Smooth muscle cell (in vitro differentiated cells): ENCODE measurements around the gene CHAC1. TPM values are rescaled to one million over a fixed set of nuclear protein-coding genes. Genes with fewer than 3 reads are reported as not detected.

Experiments
- DNase-seq: peaks from one replicate; lab custom pipeline; 2025; ENCODE audit not compliant: unreplicated experiment; lab: John Stamatoyannopoulos, UW
- H2AFZ ChIP-seq: fragments of 200-600 bp; sonication (generic); 2 replicates; pipeline ENCODE4 v1.6.0; 2016; ENCODE audit warnings: antibody characterized with exemption, low read depth, mild to moderate bottlenecking
- H3F3A ChIP-seq: fragments of 200-600 bp; sonication (generic); 2 replicates; pipeline ENCODE4 v1.6.0; 2017; ENCODE audit warnings: antibody characterized with exemption, low read depth
- H3K27ac ChIP-seq: fragments of 200-600 bp; sonication (generic); 2 replicates; pipeline ENCODE4 v1.5.1; 2016; ENCODE audit warnings: low read depth, mild to moderate bottlenecking
- H3K27me3 ChIP-seq: fragments of 200-600 bp; sonication (generic); 2 replicates; pipeline ENCODE4 v1.6.1; 2016; ENCODE audit warnings: low read depth, mild to moderate bottlenecking
- H3K36me3 ChIP-seq: fragments of 200-600 bp; sonication (generic); 2 replicates; pipeline ENCODE4 v1.5.1; 2016; ENCODE audit warnings: low read depth
- H3K4me1 ChIP-seq: fragments of 200-600 bp; sonication (generic); 2 replicates; pipeline ENCODE4 v1.5.1; 2016; ENCODE audit warnings: low read depth
- H3K4me2 ChIP-seq: fragments of 200-600 bp; sonication (generic); 2 replicates; pipeline ENCODE4 v1.6.0; 2016; ENCODE audit warnings: mild to moderate bottlenecking
- H3K4me3 ChIP-seq: fragments of 200-600 bp; sonication (generic); 2 replicates; pipeline ENCODE4 v1.5.1; 2016; ENCODE audit warnings: mild to moderate bottlenecking
- H3K79me2 ChIP-seq: fragments of 200-600 bp; sonication (generic); 2 replicates; pipeline ENCODE4 v1.6.0; 2016; ENCODE audit warnings: low read depth, mild to moderate bottlenecking
- H3K9ac ChIP-seq: fragments of 200-600 bp; sonication (generic); 2 replicates; pipeline ENCODE4 v1.6.0; 2016; ENCODE audit warnings: low read depth
- H3K9me3 ChIP-seq: fragments of 200-600 bp; sonication (generic); replicated peaks from 2 replicates; pipeline ENCODE4 v1.5.1; 2016; ENCODE audit warnings: low read depth
- H4K20me1 ChIP-seq: fragments of 200-600 bp; sonication (generic); 2 replicates; pipeline ENCODE4 v1.6.0; 2016; ENCODE audit warnings: low read depth
- WGBS: methylation state at CpG from one replicate; pipeline ENCODE4 v1.1.7; 2016; ENCODE audit warnings: low lambda C conversion rate; 5-methylcytosine and 5-hydroxymethylcytosine counted together
- polyA plus RNA-seq: library from polyadenylated mRNA; unstranded; fragments of >200 nt; fragmentation: Nextera tagmentation; extraction: Ambion mirVana; gene quantifications from 2 replicates; pipeline ENCODE4 v1.2.1, GENCODE V29; 2016
- total RNA-seq: library from RNA; depleted of rRNA; stranded (reverse); fragments of >200 nt; gene quantifications from 2 replicates; pipeline ENCODE4 v1.2.3, GENCODE V29; 2014
- TF ChIP-seq, protein P1 (sequence below): fragments of 200-600 bp; sonication (generic); IDR thresholded peaks from 2 replicates; pipeline ENCODE4 v1.5.1; 2017; ENCODE audit warnings: borderline replicate concordance, mild to moderate bottlenecking, antibody characterized with exemption; ENCODE audit not compliant: insufficient read depth, poor library complexity, severe bottlenecking

CHAC1 gene, protein sequence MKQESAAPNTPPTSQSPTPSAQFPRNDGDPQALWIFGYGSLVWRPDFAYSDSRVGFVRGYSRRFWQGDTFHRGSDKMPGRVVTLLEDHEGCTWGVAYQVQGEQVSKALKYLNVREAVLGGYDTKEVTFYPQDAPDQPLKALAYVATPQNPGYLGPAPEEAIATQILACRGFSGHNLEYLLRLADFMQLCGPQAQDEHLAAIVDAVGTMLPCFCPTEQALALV
- total RNA-seq (25.2 and 29.6 TPM in 2 replicates), polyA plus RNA-seq (31.5 and 33.6 TPM in 2 replicates)

DNA sequence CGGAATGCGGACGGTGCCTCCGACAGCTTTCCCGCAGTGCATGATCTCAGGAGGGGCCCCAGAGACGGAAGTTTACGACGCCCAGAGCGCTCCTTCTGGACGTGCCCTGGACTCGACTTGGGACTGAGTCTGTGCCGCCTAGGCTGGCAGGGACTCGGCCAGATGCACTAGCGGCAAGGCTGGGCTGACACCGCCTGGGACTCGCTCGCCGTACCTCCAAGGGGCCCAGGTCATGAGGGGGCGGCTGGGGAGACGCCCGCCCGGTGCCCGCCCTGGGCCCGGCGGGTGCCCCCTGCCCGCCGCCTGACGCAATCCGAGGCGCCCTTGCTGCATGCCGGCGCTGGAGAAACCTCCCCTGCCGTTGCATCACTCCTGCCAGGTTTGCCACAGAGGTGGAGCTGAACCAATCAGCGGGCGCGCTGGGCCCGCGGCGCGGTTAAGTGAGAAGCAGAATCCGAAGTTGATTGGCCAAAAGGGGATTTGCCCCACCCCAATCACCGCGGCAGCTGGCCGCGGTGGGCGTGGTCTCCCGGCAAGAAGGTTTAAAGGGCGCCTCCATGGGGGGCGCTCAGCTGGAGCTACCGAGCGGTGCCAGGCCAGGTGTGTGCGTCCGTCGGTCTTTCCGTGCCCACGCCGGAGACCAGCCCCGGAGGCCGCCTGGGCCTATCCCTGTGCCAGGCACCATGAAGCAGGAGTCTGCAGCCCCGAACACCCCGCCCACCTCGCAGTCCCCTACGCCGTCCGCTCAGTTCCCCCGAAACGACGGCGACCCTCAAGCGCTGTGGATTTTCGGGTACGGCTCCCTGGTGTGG is at the start of gene CHAC1:
CHAC1 (plus strand) TSS at position 571 of the 812 bp plus-strand sequence; CDS start at position 684, 113 bp downstream.
- no peaks in the 10 kb centered on the region for H3K36me3 ChIP-seq
- WGBS: 1% methylated on average over 70 of the region's 72 CpGs
- peak within 1 kb of the TSS; percentile 79 for H2AFZ ChIP-seq
- peak within 1 kb of the TSS; percentile 93 for H3K4me2 ChIP-seq
- peak; percentile 90 for DNase-seq
- peaks cover 31% of the 10 kb centered on the region for H4K20me1 ChIP-seq
- no peaks in the 10 kb centered on the region for H3K27me3 ChIP-seq
- H3K9me3 ChIP-seq: no peaks in the 10 kb centered on the region
- peaks cover 29% of the 10 kb centered on the region for H3K79me2 ChIP-seq
- peak within 1 kb of the TSS; percentile 75 for H3K9ac ChIP-seq
- H3F3A ChIP-seq: peaks cover 3% of the 10 kb centered on the region
- H3K4me1 ChIP-seq: no peaks in the 10 kb centered on the region
- H3K4me3 ChIP-seq: peak within 1 kb of the TSS; percentile 79
- peak within 1 kb of the TSS; percentile 78 for H3K27ac ChIP-seq
- TF ChIP-seq, protein P1, sequence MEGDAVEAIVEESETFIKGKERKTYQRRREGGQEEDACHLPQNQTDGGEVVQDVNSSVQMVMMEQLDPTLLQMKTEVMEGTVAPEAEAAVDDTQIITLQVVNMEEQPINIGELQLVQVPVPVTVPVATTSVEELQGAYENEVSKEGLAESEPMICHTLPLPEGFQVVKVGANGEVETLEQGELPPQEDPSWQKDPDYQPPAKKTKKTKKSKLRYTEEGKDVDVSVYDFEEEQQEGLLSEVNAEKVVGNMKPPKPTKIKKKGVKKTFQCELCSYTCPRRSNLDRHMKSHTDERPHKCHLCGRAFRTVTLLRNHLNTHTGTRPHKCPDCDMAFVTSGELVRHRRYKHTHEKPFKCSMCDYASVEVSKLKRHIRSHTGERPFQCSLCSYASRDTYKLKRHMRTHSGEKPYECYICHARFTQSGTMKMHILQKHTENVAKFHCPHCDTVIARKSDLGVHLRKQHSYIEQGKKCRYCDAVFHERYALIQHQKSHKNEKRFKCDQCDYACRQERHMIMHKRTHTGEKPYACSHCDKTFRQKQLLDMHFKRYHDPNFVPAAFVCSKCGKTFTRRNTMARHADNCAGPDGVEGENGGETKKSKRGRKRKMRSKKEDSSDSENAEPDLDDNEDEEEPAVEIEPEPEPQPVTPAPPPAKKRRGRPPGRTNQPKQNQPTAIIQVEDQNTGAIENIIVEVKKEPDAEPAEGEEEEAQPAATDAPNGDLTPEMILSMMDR: no peak

DNA sequence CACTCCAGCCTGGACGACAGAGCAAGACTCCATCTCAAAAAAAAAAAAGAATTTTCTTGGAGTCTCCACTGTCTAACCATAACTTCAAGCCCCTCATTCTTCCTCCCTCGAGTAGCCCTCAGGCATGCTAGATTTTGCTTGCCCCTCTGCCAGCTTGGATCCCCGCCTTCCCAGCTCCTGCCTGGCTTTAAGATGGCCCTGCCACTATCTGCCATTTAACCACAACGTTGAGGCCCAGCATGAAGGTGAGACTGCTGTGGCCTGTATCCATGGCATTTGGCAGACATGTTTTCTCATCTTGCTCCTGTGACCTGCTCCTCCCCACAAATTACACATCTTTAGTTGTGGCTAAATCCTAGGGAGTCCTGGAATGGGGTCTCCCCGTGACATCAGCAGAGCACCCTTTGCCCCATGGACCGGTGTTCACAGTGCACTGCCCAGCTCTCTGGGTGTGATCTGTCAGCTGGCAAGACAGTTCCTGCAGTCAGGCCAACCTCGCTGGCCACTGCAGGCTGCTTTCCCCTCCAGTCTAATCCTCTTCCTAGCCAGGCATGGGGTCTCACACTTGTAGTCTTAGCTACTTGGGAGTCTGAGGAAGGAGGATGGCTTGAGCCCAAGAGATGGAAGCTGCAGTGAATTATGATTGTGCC is 48.6 kb upstream of the CHAC1 start:
- 91% methylated on average over 7 of the region's 7 CpGs for WGBS
- no peak overlapping the region for H3K4me2 ChIP-seq
- no peak overlapping the region for H2AFZ ChIP-seq
- H3K9me3 ChIP-seq: no peaks in the 10 kb centered on the region
- no peak overlapping the region for H3K9ac ChIP-seq
- H3K4me1 ChIP-seq: peaks cover 8% of the 10 kb centered on the region
- H3K4me3 ChIP-seq: no peak overlapping the region
- H3K27ac ChIP-seq: no peak overlapping the region
- H3F3A ChIP-seq: no peaks in the 10 kb centered on the region
- TF ChIP-seq, protein P1: no peak
- no peaks in the 10 kb centered on the region for H3K27me3 ChIP-seq
- peaks cover 57% of the 10 kb centered on the region for H4K20me1 ChIP-seq
- H3K36me3 ChIP-seq: no peaks in the 10 kb centered on the region
- DNase-seq: no peak
- peaks cover 3% of the 10 kb centered on the region for H3K79me2 ChIP-seq

GRCh38 chr15:40906091-40906990 is 46.9 kb upstream of the CHAC1 start:
- Histone ChIP-seq H3K79me2 (peaks cover 3% of the 10 kb centered on the region), H3K27ac (peak overlapping the region; percentile 28), H3K36me3 (no peaks in the 10 kb centered on the region), H2AFZ (no peak overlapping the region), H3K9ac (peak overlapping the region; percentile 5), H3K4me3 (peak overlapping the region; percentile 38), H3K4me1 (peaks cover 8% of the 10 kb centered on the region), H3K27me3 (no peaks in the 10 kb centered on the region), H4K20me1 (peaks cover 45% of the 10 kb centered on the region), H3K9me3 (no peaks in the 10 kb centered on the region), H3K4me2 (peak overlapping the region; percentile 83), H3F3A (no peaks in the 10 kb centered on the region)
- TF ChIP-seq, protein P1: peak; percentile 75
- 17% methylated on average over 27 of the region's 36 CpGs for WGBS
- peak; percentile 61 for DNase-seq
